Smooth muscle cell (in vitro differentiated cells): ENCODE results near the gene DPEP1. TPM values are rescaled to one million over a fixed set of nuclear protein-coding genes. Genes with fewer than 3 reads are reported as not detected.

ENCODE experiments used
- DNase-seq: peaks from one replicate; lab custom pipeline; 2025; ENCODE audit not compliant: unreplicated experiment; lab: John Stamatoyannopoulos, UW
- H2AFZ ChIP-seq: fragments of 200-600 bp; sonication (generic); 2 replicates; pipeline ENCODE4 v1.6.0; 2016; ENCODE audit warnings: antibody characterized with exemption, low read depth, mild to moderate bottlenecking
- H3F3A ChIP-seq: fragments of 200-600 bp; sonication (generic); 2 replicates; pipeline ENCODE4 v1.6.0; 2017; ENCODE audit warnings: antibody characterized with exemption, low read depth
- H3K27ac ChIP-seq: fragments of 200-600 bp; sonication (generic); 2 replicates; pipeline ENCODE4 v1.5.1; 2016; ENCODE audit warnings: low read depth, mild to moderate bottlenecking
- H3K27me3 ChIP-seq: fragments of 200-600 bp; sonication (generic); 2 replicates; pipeline ENCODE4 v1.6.1; 2016; ENCODE audit warnings: low read depth, mild to moderate bottlenecking
- H3K36me3 ChIP-seq: fragments of 200-600 bp; sonication (generic); 2 replicates; pipeline ENCODE4 v1.5.1; 2016; ENCODE audit warnings: low read depth
- H3K4me1 ChIP-seq: fragments of 200-600 bp; sonication (generic); 2 replicates; pipeline ENCODE4 v1.5.1; 2016; ENCODE audit warnings: low read depth
- H3K4me2 ChIP-seq: fragments of 200-600 bp; sonication (generic); 2 replicates; pipeline ENCODE4 v1.6.0; 2016; ENCODE audit warnings: mild to moderate bottlenecking
- H3K4me3 ChIP-seq: fragments of 200-600 bp; sonication (generic); 2 replicates; pipeline ENCODE4 v1.5.1; 2016; ENCODE audit warnings: mild to moderate bottlenecking
- H3K79me2 ChIP-seq: fragments of 200-600 bp; sonication (generic); 2 replicates; pipeline ENCODE4 v1.6.0; 2016; ENCODE audit warnings: low read depth, mild to moderate bottlenecking
- H3K9ac ChIP-seq: fragments of 200-600 bp; sonication (generic); 2 replicates; pipeline ENCODE4 v1.6.0; 2016; ENCODE audit warnings: low read depth
- H3K9me3 ChIP-seq: fragments of 200-600 bp; sonication (generic); replicated peaks from 2 replicates; pipeline ENCODE4 v1.5.1; 2016; ENCODE audit warnings: low read depth
- H4K20me1 ChIP-seq: fragments of 200-600 bp; sonication (generic); 2 replicates; pipeline ENCODE4 v1.6.0; 2016; ENCODE audit warnings: low read depth
- WGBS: methylation state at CpG from one replicate; pipeline ENCODE4 v1.1.7; 2016; ENCODE audit warnings: low lambda C conversion rate; 5-methylcytosine and 5-hydroxymethylcytosine counted together
- polyA plus RNA-seq: library from polyadenylated mRNA; unstranded; fragments of >200 nt; fragmentation: Nextera tagmentation; extraction: Ambion mirVana; gene quantifications from 2 replicates; pipeline ENCODE4 v1.2.1, GENCODE V29; 2016
- total RNA-seq: library from RNA; depleted of rRNA; stranded (reverse); fragments of >200 nt; gene quantifications from 2 replicates; pipeline ENCODE4 v1.2.3, GENCODE V29; 2014
- TF ChIP-seq, protein P1 (sequence below): fragments of 200-600 bp; sonication (generic); IDR thresholded peaks from 2 replicates; pipeline ENCODE4 v1.5.1; 2017; ENCODE audit warnings: borderline replicate concordance, mild to moderate bottlenecking, antibody characterized with exemption; ENCODE audit not compliant: insufficient read depth, poor library complexity, severe bottlenecking

DPEP1 gene
- total and polyA plus RNA-seq, 2 experiments from 2014 or later: not detected

DNA sequence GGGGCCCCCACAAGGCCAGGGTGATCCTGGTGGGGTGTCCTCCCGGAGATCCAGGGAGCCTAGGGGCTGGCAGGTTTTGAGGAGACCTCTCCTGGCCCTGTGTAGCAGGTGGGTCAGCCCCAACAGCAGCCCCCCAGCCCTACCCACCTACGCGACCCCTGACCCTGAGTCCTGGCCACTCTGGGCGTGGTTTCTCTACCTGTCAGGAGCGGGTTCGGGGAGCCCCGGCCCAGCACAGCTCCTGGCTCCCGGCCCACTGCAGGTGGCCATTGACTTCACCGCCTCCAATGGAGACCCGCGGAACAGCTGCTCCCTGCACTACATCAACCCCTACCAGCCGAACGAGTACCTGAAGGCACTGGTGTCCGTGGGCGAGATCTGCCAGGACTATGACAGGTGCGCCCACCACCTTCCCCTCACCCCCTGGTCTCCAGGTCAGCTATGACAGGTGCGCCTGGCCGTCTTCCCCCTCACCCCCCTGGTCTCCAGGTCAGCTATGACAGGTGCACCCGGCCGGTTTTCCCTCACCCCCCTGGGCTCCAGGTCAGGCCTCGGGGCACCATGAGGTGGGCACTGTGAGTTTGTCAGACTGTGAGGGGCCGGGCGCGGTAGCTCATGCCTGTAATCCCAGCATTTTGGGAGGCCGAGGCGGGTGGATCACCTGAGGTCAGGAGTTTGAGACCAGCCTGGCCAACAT, 24.9 kb upstream of the DPEP1 start:
- Histone ChIP-seq H4K20me1 (no peaks in the 10 kb centered on the region), H3K4me3 (no peak overlapping the region), H3K9me3 (no peaks in the 10 kb centered on the region), H3K9ac (no peak overlapping the region), H3K36me3 (no peaks in the 10 kb centered on the region), H2AFZ (no peak overlapping the region), H3F3A (no peaks in the 10 kb centered on the region), H3K4me2 (no peak overlapping the region), H3K79me2 (no peaks in the 10 kb centered on the region), H3K4me1 (no peaks in the 10 kb centered on the region), H3K27ac (no peak overlapping the region), H3K27me3 (no peaks in the 10 kb centered on the region)
- no peak for DNase-seq
- TF ChIP-seq, protein P1, sequence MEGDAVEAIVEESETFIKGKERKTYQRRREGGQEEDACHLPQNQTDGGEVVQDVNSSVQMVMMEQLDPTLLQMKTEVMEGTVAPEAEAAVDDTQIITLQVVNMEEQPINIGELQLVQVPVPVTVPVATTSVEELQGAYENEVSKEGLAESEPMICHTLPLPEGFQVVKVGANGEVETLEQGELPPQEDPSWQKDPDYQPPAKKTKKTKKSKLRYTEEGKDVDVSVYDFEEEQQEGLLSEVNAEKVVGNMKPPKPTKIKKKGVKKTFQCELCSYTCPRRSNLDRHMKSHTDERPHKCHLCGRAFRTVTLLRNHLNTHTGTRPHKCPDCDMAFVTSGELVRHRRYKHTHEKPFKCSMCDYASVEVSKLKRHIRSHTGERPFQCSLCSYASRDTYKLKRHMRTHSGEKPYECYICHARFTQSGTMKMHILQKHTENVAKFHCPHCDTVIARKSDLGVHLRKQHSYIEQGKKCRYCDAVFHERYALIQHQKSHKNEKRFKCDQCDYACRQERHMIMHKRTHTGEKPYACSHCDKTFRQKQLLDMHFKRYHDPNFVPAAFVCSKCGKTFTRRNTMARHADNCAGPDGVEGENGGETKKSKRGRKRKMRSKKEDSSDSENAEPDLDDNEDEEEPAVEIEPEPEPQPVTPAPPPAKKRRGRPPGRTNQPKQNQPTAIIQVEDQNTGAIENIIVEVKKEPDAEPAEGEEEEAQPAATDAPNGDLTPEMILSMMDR: no peak
- 97% methylated on average over 26 of the region's 26 CpGs for WGBS

DNA sequence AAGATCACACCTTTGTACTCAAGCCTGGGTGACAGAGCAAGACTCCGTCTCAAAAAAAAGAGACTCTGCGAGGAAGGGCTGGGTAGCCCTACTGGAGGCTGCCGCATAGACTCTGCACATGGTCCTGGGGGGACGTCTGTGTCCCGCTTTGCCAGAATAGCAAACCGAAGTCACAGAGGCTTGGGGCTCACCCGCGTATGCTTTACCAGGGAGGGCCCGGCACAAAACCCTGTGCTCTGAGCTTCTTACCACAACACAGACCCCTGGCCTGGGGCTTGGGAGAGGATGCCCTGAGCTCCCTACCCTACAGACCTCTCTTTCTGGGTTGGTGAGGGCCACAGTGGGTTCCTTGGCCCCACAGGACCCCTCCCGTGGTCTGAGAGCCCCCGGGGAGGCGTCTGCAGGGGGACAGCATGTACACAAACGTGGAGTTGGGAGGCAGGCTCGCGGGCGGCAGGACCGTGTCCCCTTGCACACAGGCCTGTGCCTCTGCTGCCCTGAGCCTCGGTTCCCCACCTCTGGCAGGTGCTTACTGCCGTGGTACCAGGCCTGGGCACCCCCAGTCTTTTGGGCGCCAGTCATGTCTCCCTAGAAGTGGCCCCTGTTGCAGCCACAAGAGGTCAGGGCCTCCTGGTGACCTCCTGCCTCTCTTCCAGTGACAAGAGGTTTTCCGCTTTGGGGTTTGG, 24.1 kb upstream of the DPEP1 start:
- WGBS: 95% methylated on average over 21 of the region's 21 CpGs
- Histone ChIP-seq H3K79me2 (no peaks in the 10 kb centered on the region), H4K20me1 (no peaks in the 10 kb centered on the region), H3K4me1 (no peaks in the 10 kb centered on the region), H3K36me3 (no peaks in the 10 kb centered on the region), H2AFZ (no peak overlapping the region), H3K4me2 (no peak overlapping the region), H3K27me3 (no peaks in the 10 kb centered on the region), H3K9me3 (no peaks in the 10 kb centered on the region), H3K4me3 (no peak overlapping the region), H3F3A (no peaks in the 10 kb centered on the region), H3K27ac (no peak overlapping the region), H3K9ac (no peak overlapping the region)
- DNase-seq: no peak
- TF ChIP-seq, protein P1: no peak

DNA sequence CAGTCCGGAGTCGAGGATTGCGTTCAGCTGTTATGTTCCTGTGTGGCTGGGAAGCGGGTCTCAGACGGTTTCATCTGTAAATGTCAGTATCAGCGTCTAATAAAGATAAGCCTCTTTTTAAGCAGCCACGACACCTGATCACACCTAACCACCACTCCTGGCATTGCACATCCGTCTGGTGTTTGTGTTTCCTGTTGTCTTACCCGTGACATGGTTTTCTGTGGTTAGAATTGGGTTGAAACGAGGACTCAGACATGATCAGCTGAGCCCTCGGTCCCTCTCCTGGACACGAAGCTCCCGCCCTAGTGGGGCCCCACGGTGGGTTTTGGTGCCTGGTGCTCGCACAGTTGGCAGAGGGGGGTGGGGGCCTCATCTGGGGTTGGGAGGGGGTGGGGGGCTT, 19.6 kb upstream of the DPEP1 start:
- no peak for DNase-seq
- H3F3A ChIP-seq: no peaks in the 10 kb centered on the region
- H3K4me2 ChIP-seq: no peak overlapping the region
- TF ChIP-seq, protein P1: no peak
- H2AFZ ChIP-seq: no peak overlapping the region
- 94% methylated on average over 15 of the region's 15 CpGs for WGBS
- no peak overlapping the region for H3K27ac ChIP-seq
- H3K9me3 ChIP-seq: no peaks in the 10 kb centered on the region
- no peaks in the 10 kb centered on the region for H3K27me3 ChIP-seq
- H3K79me2 ChIP-seq: no peaks in the 10 kb centered on the region
- no peak overlapping the region for H3K4me3 ChIP-seq
- no peak overlapping the region for H3K9ac ChIP-seq
- no peaks in the 10 kb centered on the region for H3K36me3 ChIP-seq
- no peaks in the 10 kb centered on the region for H4K20me1 ChIP-seq
- H3K4me1 ChIP-seq: no peaks in the 10 kb centered on the region
